DOHH2 (cell line): ENCODE data around the gene DCAF10.

Experiments used
- H3F3A ChIP-seq: fragments of 200-600 bp; sonication (generic), shearing (Covaris generic); 2 replicates; pipeline ENCODE4 v1.6.0; 2016; ENCODE audit warnings: antibody characterized with exemption, mild to moderate bottlenecking; ENCODE audit not compliant: control insufficient read depth, insufficient read depth
- H3K27ac ChIP-seq: fragments of 200-600 bp; sonication (generic); 2 replicates; pipeline ENCODE4 v1.5.1; 2014; ENCODE audit warnings: low read depth, mild to moderate bottlenecking, low read length, moderate library complexity
- H3K27me3 ChIP-seq: fragments of 200-600 bp; sonication (generic); 2 replicates; pipeline ENCODE4 v1.6.1; 2014; ENCODE audit warnings: mild to moderate bottlenecking, low read length, mixed read lengths; ENCODE audit not compliant: control insufficient read depth
- H3K36me3 ChIP-seq: fragments of 200-600 bp; sonication (generic); 2 replicates; pipeline ENCODE4 v1.6.1; 2014; ENCODE audit warnings: mild to moderate bottlenecking, low read length, moderate library complexity, mixed read lengths; ENCODE audit not compliant: control insufficient read depth
- H3K4me1 ChIP-seq: fragments of 200-600 bp; sonication (generic); 2 replicates; pipeline ENCODE4 v1.6.1; 2014; ENCODE audit warnings: mild to moderate bottlenecking, low read length, mixed read lengths; ENCODE audit not compliant: control insufficient read depth
- H3K4me2 ChIP-seq: fragments of 200-600 bp; sonication (generic); 2 replicates; pipeline ENCODE4 v1.6.0; 2014; ENCODE audit warnings: mild to moderate bottlenecking, low read length, moderate library complexity
- H3K4me3 ChIP-seq: fragments of 200-600 bp; sonication (generic); 2 replicates; pipeline ENCODE4 v1.5.1; 2014; ENCODE audit warnings: mild to moderate bottlenecking, low read length, mixed read lengths
- H3K79me2 ChIP-seq: fragments of 200-600 bp; sonication (generic); 2 replicates; pipeline ENCODE4 v1.6.1; 2014; ENCODE audit warnings: mild to moderate bottlenecking, low read length, mixed read lengths; ENCODE audit not compliant: control insufficient read depth
- H3K9me2 ChIP-seq: fragments of 200-600 bp; sonication (generic); replicated peaks from 2 replicates; pipeline ENCODE4 v1.6.1; 2014; ENCODE audit warnings: mild to moderate bottlenecking, low read length, mixed read lengths; ENCODE audit not compliant: control insufficient read depth
- H3K9me3 ChIP-seq: fragments of 200-600 bp; sonication (generic); 2 replicates; pipeline ENCODE4 v1.6.1; 2014; ENCODE audit warnings: antibody characterized with exemption, low read length, mixed read lengths; ENCODE audit not compliant: control insufficient read depth, insufficient read depth
- H4K20me1 ChIP-seq: fragments of 200-600 bp; sonication (generic); 2 replicates; pipeline ENCODE4 v1.6.0; 2014; ENCODE audit warnings: low read depth, mild to moderate bottlenecking, antibody characterized with exemption, low read length, moderate library complexity; ENCODE audit not compliant: control insufficient read depth, insufficient read depth
- CTCF ChIP-seq: fragments of 200-600 bp; sonication (generic); IDR thresholded peaks from one replicate; pipeline ENCODE4 v1.5.1; 2014; ENCODE audit warnings: antibody characterized with exemption, mild to moderate bottlenecking, low read depth, low read length; ENCODE audit not compliant: poor library complexity, severe bottlenecking
- EZH2phosphoT487 ChIP-seq: fragments of 200-600 bp; sonication (generic); IDR thresholded peaks from 2 replicates; pipeline ENCODE4 v1.6.1; 2017; ENCODE audit warnings: borderline replicate concordance, mild to moderate bottlenecking, antibody characterized with exemption, low read length, moderate library complexity, mixed read lengths

DCAF10 gene

DNA sequence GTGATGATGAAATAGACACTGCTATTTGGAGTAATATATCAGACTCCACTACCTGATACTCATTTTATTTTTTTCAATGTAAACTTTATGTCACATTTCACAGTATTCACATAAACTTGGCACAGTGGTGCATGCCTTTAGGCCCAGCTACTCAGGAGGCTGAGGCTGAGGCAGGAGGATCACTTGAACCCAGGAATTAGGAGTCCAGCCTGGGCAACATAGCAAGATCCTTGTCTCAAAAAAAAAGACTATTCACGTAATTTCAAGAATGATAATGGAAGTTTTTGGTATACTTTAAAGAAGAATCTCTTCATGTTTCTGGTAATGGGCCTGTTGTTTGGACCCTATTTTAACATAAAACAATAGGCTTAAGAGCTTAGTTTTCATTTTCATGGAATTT lies 56.0 kb downstream of the DCAF10 start:
- peaks cover 27% of the 10 kb centered on the region for H3K36me3 ChIP-seq
- no peaks in the 10 kb centered on the region for H3K79me2 ChIP-seq
- H3K4me3 ChIP-seq = no peak overlapping the region

DNA sequence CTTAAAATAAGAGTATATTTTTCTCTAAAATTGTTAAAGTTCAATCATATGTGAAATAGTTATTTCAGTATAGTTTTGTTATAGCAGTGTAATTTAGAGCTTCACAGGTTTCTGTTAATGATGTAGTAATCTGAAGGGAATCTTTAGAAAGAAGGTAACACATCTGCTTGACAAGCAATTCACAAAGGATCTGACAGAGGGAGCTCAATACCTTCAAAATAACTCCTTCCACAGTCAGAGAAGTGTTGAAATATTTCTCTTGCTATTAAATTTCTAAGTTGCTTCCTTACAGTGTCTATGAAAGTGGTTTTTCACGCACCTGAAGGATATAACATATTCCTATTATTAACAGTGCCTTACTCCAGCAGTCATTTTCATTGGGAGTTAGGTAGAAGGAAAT lies 58.4 kb downstream of the DCAF10 start:
- H3K4me2 ChIP-seq = no peak overlapping the region
- H4K20me1 ChIP-seq = no peaks in the 10 kb centered on the region
- H3K27me3 ChIP-seq = no peaks in the 10 kb centered on the region
- no peaks in the 10 kb centered on the region for H3K9me2 ChIP-seq
- no peaks in the 10 kb centered on the region for H3K4me1 ChIP-seq
- H3K27ac ChIP-seq = no peak overlapping the region
- no peaks in the 10 kb centered on the region for H3F3A ChIP-seq
- peaks cover 37% of the 10 kb centered on the region for H3K36me3 ChIP-seq
- H3K9me3 ChIP-seq = no peaks in the 10 kb centered on the region
- H3K79me2 ChIP-seq = no peaks in the 10 kb centered on the region
- H3K4me3 ChIP-seq = no peak overlapping the region
- TF ChIP-seq CTCF (no peak), EZH2phosphoT487 (no peak)

More for the DNA sequence above, 56.0 kb downstream of the DCAF10 start:
- H4K20me1 ChIP-seq = no peaks in the 10 kb centered on the region
- no peaks in the 10 kb centered on the region for H3K9me3 ChIP-seq
- no peaks in the 10 kb centered on the region for H3K4me1 ChIP-seq
- H3K27ac ChIP-seq = no peak overlapping the region
- H3K27me3 ChIP-seq = no peaks in the 10 kb centered on the region
- no peak overlapping the region for H3K4me2 ChIP-seq
- no peaks in the 10 kb centered on the region for H3F3A ChIP-seq
- no peaks in the 10 kb centered on the region for H3K9me2 ChIP-seq
- no peak for TF ChIP-seq CTCF

DNA sequence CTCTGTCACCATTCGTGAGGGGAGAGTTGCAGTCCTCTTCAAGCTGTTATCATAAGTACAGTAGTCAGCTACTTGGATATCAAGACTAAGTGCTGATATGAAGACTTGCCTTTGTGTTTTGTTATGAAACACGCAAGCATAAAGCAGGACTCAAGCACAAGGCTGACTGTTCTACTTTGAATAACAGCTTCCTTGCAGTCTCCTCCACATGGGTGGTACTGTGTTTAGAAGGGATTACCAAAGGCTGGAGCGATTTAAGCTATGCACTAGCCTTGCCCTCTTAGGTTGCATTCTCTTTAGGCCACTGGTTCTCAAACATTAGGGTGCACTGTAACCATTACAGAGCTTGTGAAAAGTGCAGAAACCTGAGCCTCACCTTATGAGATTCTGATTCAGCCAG lies 61.9 kb downstream of the DCAF10 start:
- H3K4me2 ChIP-seq = no peak overlapping the region
- no peak overlapping the region for H3K27ac ChIP-seq
- peaks cover 30% of the 10 kb centered on the region for H3K36me3 ChIP-seq
- no peaks in the 10 kb centered on the region for H3K79me2 ChIP-seq
- no peaks in the 10 kb centered on the region for H3K4me1 ChIP-seq
- no peaks in the 10 kb centered on the region for H3F3A ChIP-seq
- no peak for TF ChIP-seq EZH2phosphoT487
- no peak for TF ChIP-seq CTCF
- no peaks in the 10 kb centered on the region for H4K20me1 ChIP-seq
- H3K9me2 ChIP-seq = no peaks in the 10 kb centered on the region
- H3K4me3 ChIP-seq = no peak overlapping the region
- H3K27me3 ChIP-seq = no peaks in the 10 kb centered on the region
- H3K9me3 ChIP-seq = no peaks in the 10 kb centered on the region
